AG04450 (cell line): ENCODE measurements around the gene TBL3. TPM values are rescaled to one million over a fixed set of nuclear protein-coding genes. Genes with fewer than 3 reads are reported as not detected.

Experiments
- CTCF ChIA-PET: fragments of 300-600, 350-600 bp; formaldehyde crosslinking; extraction: SDS; loops from one replicate; lab custom pipeline; 2022; ENCODE audit warnings: antibody characterized with exemption, inconsistent platforms; lab: Charles Lee
- POLR2A ChIA-PET: fragments of 350-600 bp; formaldehyde crosslinking; extraction: SDS; loops from one replicate; lab custom pipeline; 2021; ENCODE audit warnings: antibody characterized with exemption, inconsistent platforms; lab: Yijun Ruan, JAX
- DNase-seq: peaks from one replicate; pipeline ENCODE4 v3.0.0-alpha.2; 2011; ENCODE audit warnings: low read depth, low spot score
- H3K27ac ChIP-seq: one replicate; pipeline ENCODE4 v1.5.1; 2012; ENCODE audit warnings: low read depth, low read length, control low read depth
- H3K27me3 ChIP-seq: one replicate; pipeline ENCODE4 v1.6.0; 2012; ENCODE audit warnings: low read length; ENCODE audit not compliant: control insufficient read depth, insufficient read depth
- H3K4me3 ChIP-seq: 2 replicates; pipeline ENCODE4 v1.5.1; 2011; ENCODE audit warnings: mild to moderate bottlenecking, low read depth, low read length, control low read depth
- H3K9me3 ChIP-seq: 2 replicates; pipeline ENCODE4 v1.5.1; 2012; ENCODE audit warnings: low read length; ENCODE audit not compliant: control insufficient read depth, insufficient read depth
- CTCF ChIP-seq: IDR thresholded peaks from 2 replicates; pipeline ENCODE4 v1.5.1; 2011; ENCODE audit warnings: low read depth, low read length, control low read depth, inconsistent platforms
- polyA plus RNA-seq: library from polyadenylated mRNA; depleted of rRNA; stranded (reverse); fragments of >200 nt; gene quantifications from 2 replicates; pipeline ENCODE4 v1.2.3, GENCODE V29; 2011

Gene TBL3
- polyA plus RNA-seq, 1 experiment: 13.7 TPM

GRCh38 chr16:1992704-1993317, 21.0 kb downstream of the TBL3 start:
- CTCF ChIA-PET: interaction anchor here (1.5 to 4.0 kb wide), 2 partner anchors 11 to 148 kb away, joined by 4 to 16 read pairs; no protein-coding TSS in a partner anchor
- no peak overlapping the region for H3K27ac ChIP-seq
- no peak for TF ChIP-seq CTCF
- no peak for DNase-seq
- peaks cover 12% of the 10 kb centered on the region; the same call in 1 of the 2 replicates for H3K9me3 ChIP-seq
- no peak overlapping the region for H3K4me3 ChIP-seq
- POLR2A ChIA-PET: interaction anchor here (1.8 to 3.2 kb wide), 2 partner anchors 28 to 163 kb away, joined by 7 to 10 read pairs; partner anchors contain the start of genes RPS2 and TRAF7
- H3K27me3 ChIP-seq: peaks cover 21% of the 10 kb centered on the region

GRCh38 chr16:1993731-1994131, 21.9 kb downstream of the TBL3 start:
- Histone ChIP-seq H3K4me3 (no peak overlapping the region), H3K27me3 (peaks cover 21% of the 10 kb centered on the region), H3K9me3 (peaks cover 12% of the 10 kb centered on the region; the same call in 1 of the 2 replicates), H3K27ac (no peak overlapping the region)
- DNase-seq: no peak
- no peak for TF ChIP-seq CTCF
- ChIA-PET CTCF (interaction anchor here (1.5 to 4.0 kb wide), 2 partner anchors 10 to 147 kb away, joined by 4 to 16 read pairs; no protein-coding TSS in a partner anchor), POLR2A (interaction anchor here (1.2 to 1.4 kb wide), 2 partner anchors 10 to 162 kb away, joined by 7 to 9 read pairs; partner anchors contain the start of gene TRAF7)

GRCh38 chr16:1997494-1998359, 25.9 kb downstream of the TBL3 start:
- no peak for DNase-seq
- Histone ChIP-seq H3K27me3 (no peaks in the 10 kb centered on the region), H3K27ac (peak overlapping the region; percentile 57), H3K4me3 (no peak overlapping the region), H3K9me3 (peaks cover 5% of the 10 kb centered on the region; the same call in 1 of the 2 replicates)
- TF ChIP-seq CTCF: no peak
- CTCF ChIA-PET: interaction anchor here (0.5 to 1.0 kb wide), 4 partner anchors 25 to 148 kb away, joined by 3 to 5 read pairs (median 4); no protein-coding TSS in a partner anchor
- POLR2A ChIA-PET: interaction anchor here (1.1 to 1.2 kb wide), 2 partner anchors 14 to 158 kb away, joined by 3 to 4 read pairs; partner anchors contain the start of genes GFER and TRAF7

- POLR2A ChIA-PET: no interaction called here
- no peak for TF ChIP-seq CTCF
- CTCF ChIA-PET: interaction anchor here (1.0 kb wide), 1 partner anchor 142 kb away, joined by 4 read pairs; no protein-coding TSS in a partner anchor
- Histone ChIP-seq H3K27ac (no peak overlapping the region), H3K4me3 (no peak overlapping the region), H3K27me3 (no peaks in the 10 kb centered on the region), H3K9me3 (no peaks in the 10 kb centered on the region; the same call in 1 of the 2 replicates)
- DNase-seq: no peak
These were observed 26.5 kb downstream of the TBL3 start for GRCh38 chr16:1998360-1998835.
